DOHH2 (cell line): ENCODE data around the gene KIF26B.

Source experiments
- H3F3A ChIP-seq: fragments of 200-600 bp; sonication (generic), shearing (Covaris generic); 2 replicates; pipeline ENCODE4 v1.6.0; 2016; ENCODE audit warnings: antibody characterized with exemption, mild to moderate bottlenecking; ENCODE audit not compliant: control insufficient read depth, insufficient read depth
- H3K27ac ChIP-seq: fragments of 200-600 bp; sonication (generic); 2 replicates; pipeline ENCODE4 v1.5.1; 2014; ENCODE audit warnings: low read depth, mild to moderate bottlenecking, low read length, moderate library complexity
- H3K27me3 ChIP-seq: fragments of 200-600 bp; sonication (generic); 2 replicates; pipeline ENCODE4 v1.6.1; 2014; ENCODE audit warnings: mild to moderate bottlenecking, low read length, mixed read lengths; ENCODE audit not compliant: control insufficient read depth
- H3K36me3 ChIP-seq: fragments of 200-600 bp; sonication (generic); 2 replicates; pipeline ENCODE4 v1.6.1; 2014; ENCODE audit warnings: mild to moderate bottlenecking, low read length, moderate library complexity, mixed read lengths; ENCODE audit not compliant: control insufficient read depth
- H3K4me1 ChIP-seq: fragments of 200-600 bp; sonication (generic); 2 replicates; pipeline ENCODE4 v1.6.1; 2014; ENCODE audit warnings: mild to moderate bottlenecking, low read length, mixed read lengths; ENCODE audit not compliant: control insufficient read depth
- H3K4me2 ChIP-seq: fragments of 200-600 bp; sonication (generic); 2 replicates; pipeline ENCODE4 v1.6.0; 2014; ENCODE audit warnings: mild to moderate bottlenecking, low read length, moderate library complexity
- H3K4me3 ChIP-seq: fragments of 200-600 bp; sonication (generic); 2 replicates; pipeline ENCODE4 v1.5.1; 2014; ENCODE audit warnings: mild to moderate bottlenecking, low read length, mixed read lengths
- H3K79me2 ChIP-seq: fragments of 200-600 bp; sonication (generic); 2 replicates; pipeline ENCODE4 v1.6.1; 2014; ENCODE audit warnings: mild to moderate bottlenecking, low read length, mixed read lengths; ENCODE audit not compliant: control insufficient read depth
- H3K9me2 ChIP-seq: fragments of 200-600 bp; sonication (generic); replicated peaks from 2 replicates; pipeline ENCODE4 v1.6.1; 2014; ENCODE audit warnings: mild to moderate bottlenecking, low read length, mixed read lengths; ENCODE audit not compliant: control insufficient read depth
- H3K9me3 ChIP-seq: fragments of 200-600 bp; sonication (generic); 2 replicates; pipeline ENCODE4 v1.6.1; 2014; ENCODE audit warnings: antibody characterized with exemption, low read length, mixed read lengths; ENCODE audit not compliant: control insufficient read depth, insufficient read depth
- H4K20me1 ChIP-seq: fragments of 200-600 bp; sonication (generic); 2 replicates; pipeline ENCODE4 v1.6.0; 2014; ENCODE audit warnings: low read depth, mild to moderate bottlenecking, antibody characterized with exemption, low read length, moderate library complexity; ENCODE audit not compliant: control insufficient read depth, insufficient read depth
- CTCF ChIP-seq: fragments of 200-600 bp; sonication (generic); IDR thresholded peaks from one replicate; pipeline ENCODE4 v1.5.1; 2014; ENCODE audit warnings: antibody characterized with exemption, mild to moderate bottlenecking, low read depth, low read length; ENCODE audit not compliant: poor library complexity, severe bottlenecking
- EZH2phosphoT487 ChIP-seq: fragments of 200-600 bp; sonication (generic); IDR thresholded peaks from 2 replicates; pipeline ENCODE4 v1.6.1; 2017; ENCODE audit warnings: borderline replicate concordance, mild to moderate bottlenecking, antibody characterized with exemption, low read length, moderate library complexity, mixed read lengths

Gene KIF26B

GRCh38 chr1:245650441-245650960 is 495.7 kb downstream of the KIF26B start:
- peaks cover 6% of the 10 kb centered on the region for H3K4me1 ChIP-seq
- peaks cover 18% of the 10 kb centered on the region for H3K27me3 ChIP-seq
- H3F3A ChIP-seq: no peaks in the 10 kb centered on the region
- no peaks in the 10 kb centered on the region for H3K9me2 ChIP-seq
- TF ChIP-seq EZH2phosphoT487 (no peak), CTCF (no peak)
- H3K4me2 ChIP-seq: no peak overlapping the region
- H3K79me2 ChIP-seq: no peaks in the 10 kb centered on the region
- H3K27ac ChIP-seq: no peak overlapping the region
- no peak overlapping the region for H3K4me3 ChIP-seq
- no peaks in the 10 kb centered on the region for H3K36me3 ChIP-seq
- no peaks in the 10 kb centered on the region for H4K20me1 ChIP-seq
- H3K9me3 ChIP-seq: no peaks in the 10 kb centered on the region

GRCh38 chr1:245651093-245651492 is 496.3 kb downstream of the KIF26B start:
- H3K27me3 ChIP-seq: peaks cover 18% of the 10 kb centered on the region
- TF ChIP-seq EZH2phosphoT487 (no peak), CTCF (no peak)

GRCh38 chr1:245652116-245652515 is 497.3 kb downstream of the KIF26B start:
- Histone ChIP-seq H3K4me3 (no peak overlapping the region), H3K27ac (no peak overlapping the region), H3F3A (no peaks in the 10 kb centered on the region), H3K36me3 (no peaks in the 10 kb centered on the region), H3K79me2 (no peaks in the 10 kb centered on the region), H3K4me2 (no peak overlapping the region), H3K4me1 (no peaks in the 10 kb centered on the region), H3K27me3 (peaks cover 22% of the 10 kb centered on the region), H4K20me1 (no peaks in the 10 kb centered on the region), H3K9me2 (no peaks in the 10 kb centered on the region), H3K9me3 (no peaks in the 10 kb centered on the region)
- TF ChIP-seq EZH2phosphoT487 (no peak), CTCF (no peak)

More at GRCh38 chr1:245651093-245651492, 496.3 kb downstream of the KIF26B start:
- Histone ChIP-seq H3K36me3 (no peaks in the 10 kb centered on the region), H3K79me2 (no peaks in the 10 kb centered on the region), H3K27ac (no peak overlapping the region), H3K9me3 (no peaks in the 10 kb centered on the region), H3F3A (no peaks in the 10 kb centered on the region), H3K4me3 (no peak overlapping the region), H3K4me2 (no peak overlapping the region), H3K4me1 (peaks cover under 1% of the 10 kb centered on the region), H4K20me1 (no peaks in the 10 kb centered on the region), H3K9me2 (no peaks in the 10 kb centered on the region)
